Ectodermal cell (in vitro differentiated cells): Measurements from ENCODE around the gene UNC5B.
A peak's percentile ranks its signal among the peaks of the same experiment; 100 is the strongest.
"Not testable (repeated sequence)": the region's sequence is repeated elsewhere in the genome, so short reads cannot be mapped to it uniquely, and the experiment has no call there.

Source experiments
- H3K27ac ChIP-seq: 2 replicates; pipeline ENCODE4 v1.7.0; 2013; ENCODE audit warnings: mild to moderate bottlenecking, low read depth, low read length; ENCODE audit not compliant: insufficient read depth, poor library complexity, severe bottlenecking
- H3K27me3 ChIP-seq: 2 replicates; pipeline ENCODE4 v1.7.0; 2013; ENCODE audit warnings: mild to moderate bottlenecking, low read length; ENCODE audit not compliant: insufficient read depth, control insufficient read depth, poor library complexity, severe bottlenecking
- H3K36me3 ChIP-seq: one replicate; pipeline ENCODE4 v1.7.0; 2013; ENCODE audit warnings: low read length; ENCODE audit not compliant: control insufficient read depth, insufficient read depth
- H3K4me1 ChIP-seq: one replicate; pipeline ENCODE4 v1.7.0; 2013; ENCODE audit warnings: low read length; ENCODE audit not compliant: control insufficient read depth, insufficient read depth
- H3K4me3 ChIP-seq: 2 replicates; pipeline ENCODE4 v1.7.0; 2013; ENCODE audit warnings: low read depth, low read length, control low read depth; ENCODE audit not compliant: insufficient read depth
- H3K9me3 ChIP-seq: 2 replicates; pipeline ENCODE4 v1.7.0; 2013; ENCODE audit warnings: mild to moderate bottlenecking, low read length, moderate library complexity; ENCODE audit not compliant: control insufficient read depth
- WGBS, 2 experiments: methylation state at CpG; one replicate each; pipeline ENCODE4 v1.1.7; 2013; ENCODE audit warnings: missing lambda C conversion rate in 2 of 2; 5-methylcytosine and 5-hydroxymethylcytosine counted together

The UNC5B gene

GRCh38 chr10:71266918-71267442 is 54.6 kb downstream of the UNC5B start:
- Histone ChIP-seq H3K36me3 (no peaks in the 10 kb centered on the region), H3K4me3 (no peak overlapping the region), H3K4me1 (peaks cover 29% of the 10 kb centered on the region), H3K27ac (no peak overlapping the region), H3K27me3 (no peaks in the 10 kb centered on the region), H3K9me3 (no peaks in the 10 kb centered on the region)
- WGBS, 2 experiments = 93 to 94% methylated on average over 8 of the region's 8 CpGs

- H3K27me3 ChIP-seq = no peaks in the 10 kb centered on the region
- no peaks in the 10 kb centered on the region for H3K36me3 ChIP-seq
- 91 to 93% methylated on average over 5 of the region's 5 CpGs for WGBS, 2 experiments
- H3K27ac ChIP-seq = no peak overlapping the region
- no peak overlapping the region for H3K4me3 ChIP-seq
- peaks cover 28% of the 10 kb centered on the region for H3K4me1 ChIP-seq
- H3K9me3 ChIP-seq = no peaks in the 10 kb centered on the region
These were observed 55.3 kb downstream of the UNC5B start for GRCh38 chr10:71267508-71268240.

- WGBS, 2 experiments = 63 to 67% methylated on average over 8 of the region's 8 CpGs
- no peaks in the 10 kb centered on the region for H3K27me3 ChIP-seq
- peaks cover 22% of the 10 kb centered on the region for H3K4me1 ChIP-seq
- H3K36me3 ChIP-seq = no peaks in the 10 kb centered on the region
- no peaks in the 10 kb centered on the region for H3K9me3 ChIP-seq
- H3K4me3 ChIP-seq = no peak overlapping the region
- no peak overlapping the region for H3K27ac ChIP-seq
These were observed 55.9 kb downstream of the UNC5B start for GRCh38 chr10:71268247-71268691.

- Histone ChIP-seq H3K27ac (no peak overlapping the region), H3K36me3 (no peaks in the 10 kb centered on the region), H3K9me3 (no peaks in the 10 kb centered on the region), H3K27me3 (no peaks in the 10 kb centered on the region), H3K4me3 (no peak overlapping the region), H3K4me1 (peaks cover 17% of the 10 kb centered on the region)
- 77 to 82% methylated on average over 11 of the region's 11 CpGs for WGBS, 2 experiments
These were observed 56.4 kb downstream of the UNC5B start for GRCh38 chr10:71268758-71269157.

GRCh38 chr10:71269301-71270288 is 57.2 kb downstream of the UNC5B start:
- H3K27ac ChIP-seq = peak overlapping the region; percentile 44
- H3K27me3 ChIP-seq = no peaks in the 10 kb centered on the region
- no peaks in the 10 kb centered on the region for H3K9me3 ChIP-seq
- peaks cover 15% of the 10 kb centered on the region for H3K4me1 ChIP-seq
- H3K4me3 ChIP-seq = no peak overlapping the region
- no peaks in the 10 kb centered on the region for H3K36me3 ChIP-seq
- WGBS, 2 experiments = 32% methylated on average over 11 of the region's 11 CpGs

- H3K27ac ChIP-seq = no peak overlapping the region
- H3K4me1 ChIP-seq = peaks cover 15% of the 10 kb centered on the region
- no peak overlapping the region for H3K4me3 ChIP-seq
- no peaks in the 10 kb centered on the region for H3K36me3 ChIP-seq
- H3K27me3 ChIP-seq = no peaks in the 10 kb centered on the region
- 58 to 59% methylated on average over 9 of the region's 10 CpGs for WGBS, 2 experiments
- H3K9me3 ChIP-seq = no peaks in the 10 kb centered on the region
These were observed 58.2 kb downstream of the UNC5B start for GRCh38 chr10:71270301-71271220.

- H3K27ac ChIP-seq = peak overlapping the region; percentile 57
- no peaks in the 10 kb centered on the region for H3K27me3 ChIP-seq
- no peaks in the 10 kb centered on the region for H3K9me3 ChIP-seq
- 80 to 82% methylated on average over 14 of the region's 14 CpGs for WGBS, 2 experiments
- H3K36me3 ChIP-seq = no peaks in the 10 kb centered on the region
- peaks cover 15% of the 10 kb centered on the region for H3K4me1 ChIP-seq
- no peak overlapping the region for H3K4me3 ChIP-seq
These were observed 59.3 kb downstream of the UNC5B start for GRCh38 chr10:71271662-71272055.

- Histone ChIP-seq H3K4me1 (peaks cover 15% of the 10 kb centered on the region), H3K4me3 (no peak overlapping the region), H3K9me3 (no peaks in the 10 kb centered on the region), H3K27me3 (no peaks in the 10 kb centered on the region), H3K36me3 (no peaks in the 10 kb centered on the region), H3K27ac (peak overlapping the region; percentile 57)
- 74 to 75% methylated on average over 14 to 15 of the region's 15 CpGs for WGBS, 2 experiments
These were observed 59.8 kb downstream of the UNC5B start for GRCh38 chr10:71272056-71272771.

GRCh38 chr10:71272974-71273373 is 60.6 kb downstream of the UNC5B start:
- H3K36me3 ChIP-seq, H3K27ac ChIP-seq, H3K9me3 ChIP-seq, H3K27me3 ChIP-seq, H3K4me3 ChIP-seq: not testable (repeated sequence)
- peaks cover 15% of the 10 kb centered on the region for H3K4me1 ChIP-seq
- 86% methylated on average over 11 of the region's 11 CpGs for WGBS, 2 experiments
